Fibroblast of lung (primary cell): ENCODE results near the gene APBB1.

ENCODE experiments used
- EZH2 ChIP-seq: IDR thresholded peaks from 2 replicates; pipeline ENCODE4 v1.5.1; 2012; ENCODE audit warnings: low read length, control low read depth, mild to moderate bottlenecking; ENCODE audit errors: missing control alignments
- TF ChIP-seq, protein P1 (sequence below), 2 donors: IDR thresholded peaks in 1 of 2; conservative IDR thresholded peaks in 1 of 2; 1 replicate in 1 of 2; 2 replicates in 1 of 2; pipeline ENCODE4 v1.5.1; 2011 to 2012; ENCODE audit warnings: low read length in 2 of 2, control low read depth in 1 of 2, inconsistent platforms in 1 of 2, low read depth in 1 of 2, mild to moderate bottlenecking in 1 of 2

DNA sequence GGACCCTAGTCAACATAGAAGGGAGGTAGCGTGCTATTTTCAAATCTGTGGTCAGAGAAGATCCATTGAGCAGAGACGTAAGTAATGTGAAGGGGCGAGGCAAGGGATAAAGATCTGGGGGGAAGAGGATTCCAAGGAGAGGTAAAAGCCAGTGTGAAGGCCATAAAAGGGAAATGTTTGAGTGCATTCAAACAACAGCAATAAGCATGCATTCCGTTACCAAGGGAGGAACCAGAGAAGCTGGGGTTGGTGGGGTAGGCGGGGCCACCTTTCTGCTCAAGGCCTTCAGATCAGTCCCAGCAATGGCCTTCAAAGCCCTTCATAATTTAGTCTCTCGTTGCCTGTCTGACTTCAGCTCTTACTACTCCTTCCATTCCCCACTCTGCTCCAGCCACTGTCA is 47.1 kb downstream of the APBB1 start:
- TF ChIP-seq, protein P1, sequence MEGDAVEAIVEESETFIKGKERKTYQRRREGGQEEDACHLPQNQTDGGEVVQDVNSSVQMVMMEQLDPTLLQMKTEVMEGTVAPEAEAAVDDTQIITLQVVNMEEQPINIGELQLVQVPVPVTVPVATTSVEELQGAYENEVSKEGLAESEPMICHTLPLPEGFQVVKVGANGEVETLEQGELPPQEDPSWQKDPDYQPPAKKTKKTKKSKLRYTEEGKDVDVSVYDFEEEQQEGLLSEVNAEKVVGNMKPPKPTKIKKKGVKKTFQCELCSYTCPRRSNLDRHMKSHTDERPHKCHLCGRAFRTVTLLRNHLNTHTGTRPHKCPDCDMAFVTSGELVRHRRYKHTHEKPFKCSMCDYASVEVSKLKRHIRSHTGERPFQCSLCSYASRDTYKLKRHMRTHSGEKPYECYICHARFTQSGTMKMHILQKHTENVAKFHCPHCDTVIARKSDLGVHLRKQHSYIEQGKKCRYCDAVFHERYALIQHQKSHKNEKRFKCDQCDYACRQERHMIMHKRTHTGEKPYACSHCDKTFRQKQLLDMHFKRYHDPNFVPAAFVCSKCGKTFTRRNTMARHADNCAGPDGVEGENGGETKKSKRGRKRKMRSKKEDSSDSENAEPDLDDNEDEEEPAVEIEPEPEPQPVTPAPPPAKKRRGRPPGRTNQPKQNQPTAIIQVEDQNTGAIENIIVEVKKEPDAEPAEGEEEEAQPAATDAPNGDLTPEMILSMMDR (conservative IDR thresholded peaks at IDR 0.05 in 1 of 2, IDR thresholded peaks at IDR 0.05 in 1 of 2; ENCODE audit: low read depth in 1 of 2, low read length in 2 of 2), result no peak
- no peak for TF ChIP-seq EZH2
